Upper lobe of left lung (tissue), 4 donors: Measurements from ENCODE around the gene MTMR2.

Source experiments
- EP300 ChIP-seq, 4 donors: sonication (generic); formaldehyde crosslinking; IDR thresholded peaks; one replicate each; pipeline ENCODE4 v1.5.1; 2017; ENCODE audit warnings: antibody characterized with exemption in 4 of 4, control low read depth in 2 of 4
- POLR2A ChIP-seq, 4 donors: fragments of 450-650 bp; IDR thresholded peaks; one replicate each; pipeline ENCODE4 v1.5.1; 2016 to 2017; ENCODE audit warnings: antibody characterized with exemption in 4 of 4, mild to moderate bottlenecking in 2 of 4
- TF ChIP-seq, protein P1 (sequence below), 6 experiments: fragments of 450-650 bp in 4 of 6; fragments of 200-600 bp in 2 of 6; sonication (generic) in 2 of 6; IDR thresholded peaks; one replicate each; pipeline ENCODE4 v1.5.1; 2016 to 2019; ENCODE audit warnings: antibody characterized with exemption in 6 of 6

- TF ChIP-seq, protein P1, sequence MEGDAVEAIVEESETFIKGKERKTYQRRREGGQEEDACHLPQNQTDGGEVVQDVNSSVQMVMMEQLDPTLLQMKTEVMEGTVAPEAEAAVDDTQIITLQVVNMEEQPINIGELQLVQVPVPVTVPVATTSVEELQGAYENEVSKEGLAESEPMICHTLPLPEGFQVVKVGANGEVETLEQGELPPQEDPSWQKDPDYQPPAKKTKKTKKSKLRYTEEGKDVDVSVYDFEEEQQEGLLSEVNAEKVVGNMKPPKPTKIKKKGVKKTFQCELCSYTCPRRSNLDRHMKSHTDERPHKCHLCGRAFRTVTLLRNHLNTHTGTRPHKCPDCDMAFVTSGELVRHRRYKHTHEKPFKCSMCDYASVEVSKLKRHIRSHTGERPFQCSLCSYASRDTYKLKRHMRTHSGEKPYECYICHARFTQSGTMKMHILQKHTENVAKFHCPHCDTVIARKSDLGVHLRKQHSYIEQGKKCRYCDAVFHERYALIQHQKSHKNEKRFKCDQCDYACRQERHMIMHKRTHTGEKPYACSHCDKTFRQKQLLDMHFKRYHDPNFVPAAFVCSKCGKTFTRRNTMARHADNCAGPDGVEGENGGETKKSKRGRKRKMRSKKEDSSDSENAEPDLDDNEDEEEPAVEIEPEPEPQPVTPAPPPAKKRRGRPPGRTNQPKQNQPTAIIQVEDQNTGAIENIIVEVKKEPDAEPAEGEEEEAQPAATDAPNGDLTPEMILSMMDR (IDR thresholded peaks at IDR 0.05): no peak
- TF ChIP-seq POLR2A (IDR thresholded peaks at IDR 0.05) (no peak), EP300 (IDR thresholded peaks at IDR 0.05) (no peak)
Observed at GRCh38 chr11:95867105-95867504, 56.8 kb downstream of the MTMR2 start.
